HCT116 (cell line): Measurements from ENCODE around the gene MTUS2. TPM values are rescaled to one million over a fixed set of nuclear protein-coding genes. Genes with fewer than 3 reads are reported as not detected.

ENCODE experiments used
- ATAC-seq: fragments of 200-7000 bp; cut with Tn5 transposase; 2 replicates; pipeline ENCODE4 v1.9.1; 2020; ENCODE audit warnings: mild to moderate bottlenecking, moderate library complexity
- BruUV-seq: library from RNA; stranded (reverse); fragments of 400-500 nt; replicated peaks from 2 replicates; lab custom pipeline; 2021; lab: Mats Ljungman, UMichigan
- CTCF ChIA-PET: fragments of 300-600 bp; sonication (Branson Sonifier 250); formaldehyde crosslinking; loops from one replicate; lab custom pipeline; 2021; ENCODE audit warnings: antibody characterized with exemption; lab: Charles Lee
- POLR2A ChIA-PET: fragments of 300-600, 350-600 bp; sonication (Branson Sonifier 250); formaldehyde crosslinking; loops from one replicate; lab custom pipeline; 2021; ENCODE audit warnings: antibody characterized with exemption; lab: Charles Lee
- RAD21 ChIA-PET, 2 experiments: fragments of 300-600 bp; sonication (Branson Sonifier 250); formaldehyde crosslinking; loops; one replicate each; lab custom pipeline; 2023; ENCODE audit warnings: low total read pairs in 2 of 2; ENCODE audit not compliant: uncharacterized antibody in 2 of 2, unreplicated experiment in 2 of 2, low non-redundant PET in 1 of 2; lab: Charles Lee
- DNase-seq: peaks from one replicate; pipeline ENCODE4 v3.0.0-alpha.2; 2010; ENCODE audit warnings: low read depth, low spot score
- H2AFZ ChIP-seq: fragments of 200-600 bp; shearing (Covaris generic), sonication (generic); 2 replicates; pipeline ENCODE4 v1.6.1; 2017; ENCODE audit warnings: low read depth, mixed run types, mixed read lengths, antibody characterized with exemption, low read length; ENCODE audit not compliant: poor library complexity, severe bottlenecking
- H3K27ac ChIP-seq: 2 replicates; pipeline ENCODE4 v1.5.1; 2012; ENCODE audit warnings: low read depth, low read length
- H3K27me3 ChIP-seq: fragments of 200-600 bp; sonication (generic); 2 replicates; pipeline ENCODE4 v1.6.1; 2016; ENCODE audit warnings: mixed run types, low read length, mixed read lengths; ENCODE audit not compliant: insufficient read depth
- H3K36me3 ChIP-seq, 2 experiments: fragments of 200-500 bp in 1 of 2; fragments of 200-600 bp in 1 of 2; sonication (Bioruptor generic) in 1 of 2; sonication (generic) in 1 of 2; 2 replicates each; pipeline versions ENCODE4 v1.5.1 to v1.6.1; 2014 to 2016; ENCODE audit warnings: low read length in 2 of 2, inconsistent platforms in 1 of 2, mixed read lengths in 1 of 2, mixed run types in 1 of 2; ENCODE audit not compliant: insufficient read depth in 2 of 2, control insufficient read depth in 1 of 2
- H3K4me1 ChIP-seq, 2 experiments: fragments of 200-600 bp in 1 of 2; sonication (generic) in 1 of 2; 2 replicates each; pipeline versions ENCODE4 v1.5.1 to v1.6.1; 2012 to 2017; ENCODE audit warnings: low read length in 2 of 2, inconsistent platforms in 1 of 2, mild to moderate bottlenecking in 1 of 2, mixed read lengths in 1 of 2, mixed run types in 1 of 2, moderate library complexity in 1 of 2; ENCODE audit not compliant: insufficient read depth in 2 of 2, control insufficient read depth in 1 of 2
- H3K4me2 ChIP-seq: fragments of 200-600 bp; sonication (generic); 2 replicates; pipeline ENCODE4 v1.6.1; 2017; ENCODE audit warnings: mixed run types, low read length, mixed read lengths
- H3K4me3 ChIP-seq, 2 experiments: fragments of 200-600 bp in 1 of 2; sonication (generic) in 1 of 2; replicated peaks in 1 of 2; 2 replicates each; pipeline ENCODE4 v1.5.1; 2011 to 2016; ENCODE audit warnings: low read length in 2 of 2, control low read depth in 1 of 2, low read depth in 1 of 2, mild to moderate bottlenecking in 1 of 2, mixed read lengths in 1 of 2, mixed run types in 1 of 2
- H3K79me2 ChIP-seq: fragments of 200-600 bp; sonication (generic); 2 replicates; pipeline ENCODE4 v1.6.1; 2017; ENCODE audit warnings: mild to moderate bottlenecking, mixed run types, low read length, moderate library complexity, mixed read lengths; ENCODE audit not compliant: insufficient read depth
- H3K9ac ChIP-seq: fragments of 200-600 bp; sonication (generic); 2 replicates; pipeline ENCODE4 v1.6.1; 2016; ENCODE audit warnings: low read length, mixed read lengths
- H3K9me2 ChIP-seq: fragments of 200-600 bp; sonication (generic), shearing (Covaris generic); 2 replicates; pipeline ENCODE4 v1.6.1; 2017; ENCODE audit warnings: mixed run types, mild to moderate bottlenecking, moderate library complexity; ENCODE audit not compliant: insufficient read depth
- H3K9me3 ChIP-seq, 2 experiments: fragments of 200-500 bp in 1 of 2; fragments of 200-600 bp in 1 of 2; sonication (Bioruptor generic) in 1 of 2; sonication (generic) in 1 of 2; 2 replicates each; pipeline ENCODE4 v1.6.1; 2014 to 2017; ENCODE audit warnings: low read length in 2 of 2, mixed read lengths in 2 of 2, inconsistent platforms in 1 of 2, low read depth in 1 of 2, mild to moderate bottlenecking in 1 of 2, mixed run types in 1 of 2, moderate library complexity in 1 of 2; ENCODE audit not compliant: control insufficient read depth in 1 of 2, insufficient read depth in 1 of 2
- H4K20me1 ChIP-seq: fragments of 200-600 bp; sonication (generic), shearing (Covaris generic); 2 replicates; pipeline ENCODE4 v1.6.1; 2017; ENCODE audit warnings: mixed run types, mild to moderate bottlenecking, moderate library complexity; ENCODE audit not compliant: insufficient read depth
- ATF3 ChIP-seq: IDR thresholded peaks from 2 replicates; pipeline ENCODE4 v1.6.1; 2012
- CBX3 ChIP-seq: IDR thresholded peaks from 2 replicates; pipeline ENCODE4 v1.6.1; 2012; ENCODE audit warnings: low read depth
- CEBPB ChIP-seq: IDR thresholded peaks from 2 replicates; pipeline ENCODE4 v1.6.1; 2012; ENCODE audit warnings: low read depth
- CTCF ChIP-seq, 3 experiments: fragments of 200-600 bp in 1 of 3; sonication (generic) in 1 of 3; IDR thresholded peaks in 2 of 3; conservative IDR thresholded peaks in 1 of 3; 2 replicates each; pipeline ENCODE4 v1.5.1; 2012 to 2017; ENCODE audit warnings: low read depth in 2 of 3, low read length in 2 of 3, antibody characterized with exemption in 1 of 3, borderline replicate concordance in 1 of 3, control low read depth in 1 of 3, mild to moderate bottlenecking in 1 of 3, mixed read lengths in 1 of 3, mixed run types in 1 of 3, moderate library complexity in 1 of 3; ENCODE audit not compliant: insufficient read depth in 1 of 3
- EGR1 ChIP-seq: IDR thresholded peaks from 2 replicates; pipeline ENCODE4 v1.6.1; 2012; ENCODE audit warnings: low read depth
- ELF1 ChIP-seq: IDR thresholded peaks from 2 replicates; pipeline ENCODE4 v1.6.1; 2012; ENCODE audit warnings: low read depth, borderline replicate concordance
- EZH2phosphoT487 ChIP-seq: fragments of 200-600 bp; IDR thresholded peaks from 2 replicates; pipeline ENCODE4 v1.6.1; 2018; ENCODE audit warnings: antibody characterized with exemption, borderline replicate concordance
- FOSL1 ChIP-seq: IDR thresholded peaks from 2 replicates; pipeline ENCODE4 v1.6.1; 2012; ENCODE audit warnings: low read depth
- JUND ChIP-seq: IDR thresholded peaks from 2 replicates; pipeline ENCODE4 v1.6.1; 2012
- POLR2A ChIP-seq: IDR thresholded peaks from 2 replicates; pipeline ENCODE4 v1.7.0; 2011; ENCODE audit warnings: borderline replicate concordance; ENCODE audit not compliant: insufficient read depth, insufficient read length; ENCODE audit errors: extremely low read depth
- POLR2AphosphoS5 ChIP-seq: IDR thresholded peaks from 2 replicates; pipeline ENCODE4 v1.6.1; 2011; ENCODE audit warnings: mild to moderate bottlenecking, low read depth, low read length, moderate library complexity
- RAD21 ChIP-seq: IDR thresholded peaks from 2 replicates; pipeline ENCODE4 v1.6.1; 2012; ENCODE audit warnings: low read depth, mild to moderate bottlenecking
- REST ChIP-seq: IDR thresholded peaks from 2 replicates; pipeline ENCODE4 v1.6.1; 2012; ENCODE audit warnings: low read depth
- SIN3A ChIP-seq: IDR thresholded peaks from 2 replicates; pipeline ENCODE4 v1.6.1; 2012; ENCODE audit warnings: low read depth
- SRF ChIP-seq: IDR thresholded peaks from 2 replicates; pipeline ENCODE4 v1.6.1; 2012; ENCODE audit warnings: low read depth
- YY1 ChIP-seq: IDR thresholded peaks from 2 replicates; pipeline ENCODE4 v1.6.1; 2011; ENCODE audit warnings: low read length, low read depth, moderate library complexity, mild to moderate bottlenecking; ENCODE audit not compliant: insufficient replicate concordance; ENCODE audit errors: extremely low read depth
- ZBTB33 ChIP-seq: IDR thresholded peaks from 2 replicates; pipeline ENCODE4 v1.6.1; 2011; ENCODE audit warnings: mild to moderate bottlenecking, low read length, moderate library complexity; ENCODE audit not compliant: insufficient replicate concordance; ENCODE audit errors: extremely low read depth
- ZNF274 ChIP-seq: fragments of 200-500 bp; sonication (Bioruptor generic); IDR thresholded peaks from 2 replicates; pipeline ENCODE4 v1.6.1; 2014; ENCODE audit warnings: mild to moderate bottlenecking, low read depth, low read length, inconsistent platforms
- intact Hi-C: fragments of 100-400 bp; cut with micrococcal nuclease; formaldehyde crosslinking; loops from 2 replicates; pipeline ENCODE4 v1.10.0; 2022
- total RNA-seq: library from RNA; stranded (reverse); gene quantifications from one replicate; pipeline ENCODE4 v1.2.1, GENCODE V29; 2021; ENCODE audit not compliant: unreplicated experiment

The MTUS2 gene
- total RNA-seq, 1 experiment from 2014 or later = 0.02 TPM

- no peak for TF ChIP-seq CEBPB
- TF ChIP-seq POLR2A = no peak
- no peak for TF ChIP-seq SIN3A
- TF ChIP-seq YY1 = no peak
- TF ChIP-seq SRF = no peak
- no peak for TF ChIP-seq RAD21
- no peak for TF ChIP-seq EGR1
- no peak for TF ChIP-seq REST
- TF ChIP-seq ATF3 = no peak
- TF ChIP-seq JUND = no peak
- no peak for TF ChIP-seq POLR2AphosphoS5
- no peak for TF ChIP-seq ZNF274
- no peak for TF ChIP-seq CBX3
- no peak for TF ChIP-seq FOSL1
- TF ChIP-seq CTCF (IDR thresholded peaks at IDR 0.05 in 2 of 3, conservative IDR thresholded peaks at IDR 0.05 in 1 of 3; ENCODE audit: borderline replicate concordance in 1 of 3, insufficient read depth in 1 of 3, low read depth in 2 of 3, low read length in 2 of 3) = no peak
- no peak for TF ChIP-seq ELF1
- no peak for TF ChIP-seq EZH2phosphoT487
- TF ChIP-seq ZBTB33 = no peak
- Histone ChIP-seq H3K79me2 (no peaks in the 10 kb centered on the region), H3K4me1 (no peaks in the 10 kb centered on the region), H2AFZ (no peak overlapping the region), H3K27ac (no peak overlapping the region), H4K20me1 (no peaks in the 10 kb centered on the region), H3K9me2 (no peaks in the 10 kb centered on the region), H3K9ac (no peak overlapping the region), H3K4me3 (no peak overlapping the region), H3K9me3 (no peaks in the 10 kb centered on the region), H3K36me3 (no peaks in the 10 kb centered on the region), H3K27me3 (peaks cover 15% of the 10 kb centered on the region; the same call in 1 of the 2 replicates), H3K4me2 (no peak overlapping the region)
- BruUV-seq = no TSS peak
- ATAC-seq (no peak), DNase-seq (no peak)
- CTCF ChIA-PET = no interaction called here
- intact Hi-C loops = no loop called here
- RAD21 ChIA-PET = no interaction called here
- POLR2A ChIA-PET = no interaction called here
These were observed 351.1 kb downstream of the MTUS2 start for GRCh38 chr13:29171244-29171643.
